ENCODE measurements around the gene SCIN.

Gene SCIN

GRCh38 chr7:12601302-12601869, 30.9 kb downstream of the SCIN start:
- TF ChIP-seq CTCF (conservative IDR thresholded peaks at IDR 0.05; ENCODE audit: control insufficient read depth, insufficient read depth, low read depth, low read length) = no peak
- no peak for DNase-seq (ENCODE audit: low read depth)
- H3K4me3 ChIP-seq (ENCODE audit: control insufficient read depth, low read depth, low read length) = no peak overlapping the region

GRCh38 chr7:12607134-12607533, 36.6 kb downstream of the SCIN start:
- DNase-seq (ENCODE audit: low read depth) = no peak
- H3K4me3 ChIP-seq (ENCODE audit: control insufficient read depth, low read depth, low read length) = no peak overlapping the region
- TF ChIP-seq CTCF (conservative IDR thresholded peaks at IDR 0.05; ENCODE audit: control insufficient read depth, insufficient read depth, low read depth, low read length) = no peak

- no peak for TF ChIP-seq CTCF (conservative IDR thresholded peaks at IDR 0.05; ENCODE audit: control insufficient read depth, insufficient read depth, low read depth, low read length)
- no peak for DNase-seq (ENCODE audit: low read depth)
- H3K4me3 ChIP-seq (ENCODE audit: control insufficient read depth, low read depth, low read length) = no peak overlapping the region
These were observed 39.0 kb downstream of the SCIN start for GRCh38 chr7:12609561-12609960.

GRCh38 chr7:12610899-12611298, 40.4 kb downstream of the SCIN start:
- no peak for TF ChIP-seq CTCF (conservative IDR thresholded peaks at IDR 0.05; ENCODE audit: control insufficient read depth, insufficient read depth, low read depth, low read length)
- H3K4me3 ChIP-seq (ENCODE audit: control insufficient read depth, low read depth, low read length) = no peak overlapping the region
- DNase-seq (ENCODE audit: low read depth) = peak; percentile 8

- DNase-seq (ENCODE audit: low read depth) = no peak
- no peak overlapping the region for H3K4me3 ChIP-seq (ENCODE audit: control insufficient read depth, low read depth, low read length)
- no peak for TF ChIP-seq CTCF (conservative IDR thresholded peaks at IDR 0.05; ENCODE audit: control insufficient read depth, insufficient read depth, low read depth, low read length)
These were observed 42.1 kb downstream of the SCIN start for GRCh38 chr7:12612622-12613021.

GRCh38 chr7:12619461-12620069, 49.0 kb downstream of the SCIN start:
- no peak for TF ChIP-seq CTCF (conservative IDR thresholded peaks at IDR 0.05; ENCODE audit: control insufficient read depth, insufficient read depth, low read depth, low read length)
- no peak overlapping the region for H3K4me3 ChIP-seq (ENCODE audit: control insufficient read depth, low read depth, low read length)
- no peak for DNase-seq (ENCODE audit: low read depth)

Data from fibroblast of mammary gland (primary cell).